WTC11 (cell line): ENCODE data around the gene MRPL40. TPM values are rescaled to one million over a fixed set of nuclear protein-coding genes. Genes with fewer than 3 reads are reported as not detected.

Experiments
- ATAC-seq: fragments of 200-7000 bp; cut with Tn5 transposase; 2 replicates; pipeline ENCODE4 v1.10.0; 2021; ENCODE audit warnings: mild to moderate bottlenecking, moderate library complexity
- CTCF ChIA-PET: fragments of 300-600 bp; sonication (Branson Sonifier 250); formaldehyde crosslinking; loops from one replicate; lab custom pipeline; 2021; ENCODE audit warnings: antibody characterized with exemption; lab: Charles Lee
- POLR2A ChIA-PET: fragments of 350-600 bp; sonication (Branson Sonifier 250); formaldehyde crosslinking; loops from one replicate; lab custom pipeline; 2021; ENCODE audit warnings: antibody characterized with exemption; lab: Charles Lee
- DNase-seq: peaks from one replicate; pipeline ENCODE4 v3.0.0; 2021; ENCODE audit warnings: low spot score
- H3K27ac Mint-ChIP-seq: 2 replicates; pipeline ENCODE4 v1.8.0; 2021; ENCODE audit warnings: mixed read lengths
- H3K27me3 Mint-ChIP-seq: 2 replicates; pipeline ENCODE4 v1.8.0; 2021; ENCODE audit warnings: low read depth, mild to moderate bottlenecking, moderate library complexity, mixed read lengths
- H3K36me3 Mint-ChIP-seq: 2 replicates; pipeline ENCODE4 v1.8.0; 2021; ENCODE audit warnings: mixed read lengths
- H3K4me1 Mint-ChIP-seq: 2 replicates; pipeline ENCODE4 v1.8.0; 2022; ENCODE audit warnings: mixed read lengths
- H3K4me3 Mint-ChIP-seq: 2 replicates; pipeline ENCODE4 v1.8.0; 2021; ENCODE audit warnings: mild to moderate bottlenecking, moderate library complexity, mixed read lengths
- H3K9me3 Mint-ChIP-seq: 2 replicates; pipeline ENCODE4 v1.8.0; 2021; ENCODE audit warnings: mixed read lengths
- CREM ChIP-seq: sonication (generic); formaldehyde crosslinking; IDR thresholded peaks from 2 replicates; pipeline ENCODE4 v1.8.1; 2022; ENCODE audit warnings: mild to moderate bottlenecking, missing genetic modification reagents, moderate library complexity
- FOXK1 ChIP-seq: sonication (generic); formaldehyde crosslinking; IDR thresholded peaks from 2 replicates; pipeline ENCODE4 v1.8.0; 2022; ENCODE audit warnings: mild to moderate bottlenecking, moderate library complexity, missing genetic modification reagents
- HMGA2 ChIP-seq: fragments of 250-450 bp; sonication (Bioruptor Pico); IDR thresholded peaks from 2 replicates; pipeline ENCODE4 v1.4.0; 2021; ENCODE audit warnings: mild to moderate bottlenecking, moderate library complexity
- IRF1 ChIP-seq: sonication (generic); formaldehyde crosslinking; IDR thresholded peaks from 2 replicates; pipeline ENCODE4 v1.8.0; 2023; ENCODE audit warnings: missing genetic modification reagents
- IRF2 ChIP-seq: sonication (generic); formaldehyde crosslinking; IDR thresholded peaks from 2 replicates; pipeline ENCODE4 v1.8.0; 2022; ENCODE audit warnings: low read depth, missing genetic modification reagents, borderline replicate concordance
- KAT7 ChIP-seq: sonication (generic); formaldehyde crosslinking; IDR thresholded peaks from 2 replicates; pipeline ENCODE4 v1.8.1; 2023; ENCODE audit warnings: missing genetic modification reagents, mild to moderate bottlenecking, borderline replicate concordance
- NFE2L1 ChIP-seq: sonication (generic); formaldehyde crosslinking; IDR thresholded peaks from 2 replicates; pipeline ENCODE4 v1.8.1; 2023; ENCODE audit warnings: missing genetic modification reagents
- NR2C2 ChIP-seq: sonication (generic); formaldehyde crosslinking; IDR thresholded peaks from 2 replicates; pipeline ENCODE4 v1.8.0; 2022; ENCODE audit warnings: mild to moderate bottlenecking, missing genetic modification reagents
- OVOL2 ChIP-seq: fragments of 250-450 bp; sonication (Bioruptor Pico); IDR thresholded peaks from 2 replicates; pipeline ENCODE4 v1.9.0; 2021; ENCODE audit warnings: mild to moderate bottlenecking, borderline replicate concordance
- RORB ChIP-seq: fragments of 250-450 bp; sonication (Bioruptor Pico); IDR thresholded peaks from 2 replicates; pipeline ENCODE4 v1.9.0; 2021; ENCODE audit warnings: mild to moderate bottlenecking
- ZBTB21 ChIP-seq: sonication (generic); formaldehyde crosslinking; IDR thresholded peaks from 2 replicates; pipeline ENCODE4 v1.8.1; 2023; ENCODE audit warnings: mild to moderate bottlenecking, missing genetic modification reagents, borderline replicate concordance
- ZNF121 ChIP-seq: sonication (generic); formaldehyde crosslinking; IDR thresholded peaks from 2 replicates; pipeline ENCODE4 v1.8.0; 2023; ENCODE audit warnings: missing genetic modification reagents
- ZNF219 ChIP-seq: sonication (generic); formaldehyde crosslinking; IDR thresholded peaks from 2 replicates; pipeline ENCODE4 v1.8.0; 2023; ENCODE audit warnings: missing genetic modification reagents, mild to moderate bottlenecking, borderline replicate concordance
- ZNF317 ChIP-seq: sonication (generic); formaldehyde crosslinking; IDR thresholded peaks from 2 replicates; pipeline ENCODE4 v1.8.1; 2023; ENCODE audit warnings: low read depth, mild to moderate bottlenecking, moderate library complexity, missing genetic modification reagents, borderline replicate concordance
- ZNF423 ChIP-seq: fragments of 250-450 bp; sonication (Bioruptor Pico); IDR thresholded peaks from 2 replicates; pipeline ENCODE4 v2.1.2; 2022; ENCODE audit warnings: mild to moderate bottlenecking, moderate library complexity
- total RNA-seq: library from RNA; stranded (reverse); gene quantifications from 3 replicates; pipeline ENCODE4 v1.2.3, GENCODE V29; 2021
- TF ChIP-seq, protein P1 (sequence below): fragments of 250-450 bp; sonication (Bioruptor Pico); IDR thresholded peaks from 2 replicates; pipeline ENCODE4 v1.9.0; 2021; ENCODE audit warnings: mild to moderate bottlenecking
- TF ChIP-seq, protein P2 (sequence below): sonication (generic); formaldehyde crosslinking; IDR thresholded peaks from 2 replicates; pipeline ENCODE4 v1.8.1; 2022; ENCODE audit warnings: low read depth, missing genetic modification reagents, borderline replicate concordance
- TF ChIP-seq, protein P3 (sequence below): sonication (generic); formaldehyde crosslinking; IDR thresholded peaks from 2 replicates; pipeline ENCODE4 v1.8.0; 2022; ENCODE audit warnings: mild to moderate bottlenecking, missing genetic modification reagents
- TF ChIP-seq, protein P4 (sequence below): sonication (generic); formaldehyde crosslinking; IDR thresholded peaks from 2 replicates; pipeline ENCODE4 v1.8.0; 2023; ENCODE audit warnings: missing genetic modification reagents, mild to moderate bottlenecking, borderline replicate concordance

The MRPL40 gene
- total RNA-seq, 1 experiment from 2014 or later = 19.2 TPM

DNA sequence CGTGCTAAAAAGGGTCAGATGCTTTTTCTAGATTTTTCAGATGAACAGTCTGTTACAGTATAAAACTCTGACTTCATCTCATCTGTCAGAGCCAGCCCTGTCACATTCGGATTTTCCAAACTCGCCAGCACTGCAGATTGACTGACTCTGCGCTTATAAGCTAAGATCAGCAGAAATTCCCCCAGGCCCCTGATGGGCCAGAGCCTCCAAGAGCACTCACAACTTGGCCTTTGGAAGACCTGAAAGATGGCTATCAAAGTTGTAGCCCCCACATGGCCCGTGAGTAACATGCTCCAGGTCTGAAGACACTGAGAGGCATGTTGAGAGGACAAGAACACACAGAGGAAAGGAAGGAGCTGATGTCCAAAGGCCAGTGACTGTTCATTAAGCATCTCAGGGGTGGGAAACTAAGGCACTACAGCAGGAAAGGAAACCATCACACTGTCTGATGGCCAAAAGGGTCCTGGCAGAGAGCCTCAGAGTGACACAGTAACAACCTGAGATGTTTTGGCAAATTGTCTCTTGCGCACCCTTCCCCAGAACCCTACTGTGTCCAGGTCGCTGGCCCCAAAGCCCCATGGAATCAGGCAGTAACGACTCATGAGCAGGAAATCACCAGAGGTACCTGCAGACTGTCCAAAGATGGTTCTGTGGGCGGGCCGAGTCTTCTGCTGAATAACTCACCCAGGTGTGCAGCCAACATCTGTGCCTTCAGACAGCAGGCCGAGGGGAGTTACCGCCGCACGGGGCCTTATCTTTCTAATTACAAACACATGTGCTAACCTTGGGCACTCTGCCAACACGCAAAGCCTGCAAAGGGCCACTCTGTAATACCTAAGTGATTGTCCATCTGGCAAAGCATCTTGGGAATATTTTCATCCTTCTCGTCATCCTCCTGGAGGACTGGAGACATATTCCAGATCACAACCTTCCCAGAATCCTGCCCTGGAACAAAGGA, 24.4 kb upstream of the MRPL40 start:
- no peaks in the 10 kb centered on the region for H3K27me3 Mint-ChIP-seq
- no peaks in the 10 kb centered on the region for H3K9me3 Mint-ChIP-seq
- H3K4me1 Mint-ChIP-seq = 0 out of 2 replicates have a peak, but pooled peaks cover 2% of the 10 kb centered on the region
- ChIA-PET CTCF (no interaction called here), POLR2A (no interaction called here)
- DNase-seq (no peak), ATAC-seq (no peak)
- TF ChIP-seq ZNF317 (no peak), HMGA2 (CRISPR knock-in tag) (no peak), KAT7 (CRISPR knock-in tag) (no peak), ZBTB21 (CRISPR knock-in tag) (no peak), ZNF423 (CRISPR knock-in tag) (no peak), IRF2 (no peak)
- H3K4me3 Mint-ChIP-seq = no peak overlapping the region
- H3K36me3 Mint-ChIP-seq = peaks cover 35% of the 10 kb centered on the region
- H3K27ac Mint-ChIP-seq = no peak overlapping the region

DNA sequence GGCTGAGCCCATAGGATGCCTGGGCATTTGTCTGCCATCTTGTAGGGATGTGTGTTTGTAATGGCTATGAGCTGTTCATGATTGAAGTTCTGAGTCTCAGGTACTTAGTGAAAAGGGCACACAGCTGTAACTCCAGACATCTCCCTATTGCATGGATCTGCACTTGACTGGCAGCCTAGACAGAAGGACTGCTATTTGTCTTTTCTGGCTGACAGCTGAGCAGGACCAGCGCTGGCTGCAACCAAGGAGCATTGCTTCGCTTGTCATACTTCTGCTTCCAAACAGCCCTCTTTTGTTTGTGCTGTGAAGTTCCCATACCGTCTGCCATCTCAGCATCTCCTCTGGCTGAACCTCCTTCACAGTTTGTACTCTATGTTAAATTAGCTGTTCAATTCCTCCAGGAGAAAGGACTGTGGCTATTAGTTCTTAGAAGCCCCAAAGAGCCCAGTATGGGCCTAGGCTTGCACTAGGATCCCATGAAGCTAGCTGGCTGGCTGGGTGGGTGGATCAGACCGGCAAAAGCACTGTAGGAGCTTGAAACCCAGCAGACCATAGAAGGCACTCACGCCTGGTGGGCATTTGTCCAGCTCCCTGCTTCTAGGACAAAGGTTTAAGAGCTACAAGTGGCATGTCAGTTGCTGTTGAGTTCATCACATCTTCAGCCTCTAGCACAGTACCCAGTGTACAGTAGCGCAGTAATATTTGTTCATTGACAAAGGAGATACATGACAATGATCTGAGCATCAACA, 21.2 kb upstream of the MRPL40 start:
- Mint-ChIP-seq H3K9me3 (no peaks in the 10 kb centered on the region), H3K4me3 (no peak overlapping the region)
- CTCF ChIA-PET = interaction anchor here (0.6 kb wide), 1 partner anchor 340 kb away, joined by 4 read pairs; no protein-coding TSS in a partner anchor
- no peak for TF ChIP-seq RORB
- TF ChIP-seq, protein P1, sequence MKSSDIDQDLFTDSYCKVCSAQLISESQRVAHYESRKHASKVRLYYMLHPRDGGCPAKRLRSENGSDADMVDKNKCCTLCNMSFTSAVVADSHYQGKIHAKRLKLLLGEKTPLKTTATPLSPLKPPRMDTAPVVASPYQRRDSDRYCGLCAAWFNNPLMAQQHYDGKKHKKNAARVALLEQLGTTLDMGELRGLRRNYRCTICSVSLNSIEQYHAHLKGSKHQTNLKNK = no peak
- TF ChIP-seq, protein P2, sequence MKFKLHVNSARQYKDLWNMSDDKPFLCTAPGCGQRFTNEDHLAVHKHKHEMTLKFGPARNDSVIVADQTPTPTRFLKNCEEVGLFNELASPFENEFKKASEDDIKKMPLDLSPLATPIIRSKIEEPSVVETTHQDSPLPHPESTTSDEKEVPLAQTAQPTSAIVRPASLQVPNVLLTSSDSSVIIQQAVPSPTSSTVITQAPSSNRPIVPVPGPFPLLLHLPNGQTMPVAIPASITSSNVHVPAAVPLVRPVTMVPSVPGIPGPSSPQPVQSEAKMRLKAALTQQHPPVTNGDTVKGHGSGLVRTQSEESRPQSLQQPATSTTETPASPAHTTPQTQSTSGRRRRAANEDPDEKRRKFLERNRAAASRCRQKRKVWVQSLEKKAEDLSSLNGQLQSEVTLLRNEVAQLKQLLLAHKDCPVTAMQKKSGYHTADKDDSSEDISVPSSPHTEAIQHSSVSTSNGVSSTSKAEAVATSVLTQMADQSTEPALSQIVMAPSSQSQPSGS (CRISPR knock-in tag) = no peak
- TF ChIP-seq NFE2L1 (CRISPR knock-in tag) = no peak
- TF ChIP-seq ZNF219 = no peak
- TF ChIP-seq ZNF121 (CRISPR knock-in tag) = no peak
- TF ChIP-seq, all 79 proteins: peak for 0
- DNase-seq (no peak), ATAC-seq (no peak)
- POLR2A ChIA-PET = interaction anchor here (0.6 kb wide), 1 partner anchor 8 kb away, joined by 3 read pairs; no protein-coding TSS in a partner anchor
- H3K36me3 Mint-ChIP-seq = peaks cover 27% of the 10 kb centered on the region
- no peaks in the 10 kb centered on the region for H3K27me3 Mint-ChIP-seq
- peak overlapping the region; percentile 65; the same call in 1 of the 2 replicates for H3K27ac Mint-ChIP-seq
- H3K4me1 Mint-ChIP-seq = peaks cover 14% of the 10 kb centered on the region; the same call in 1 of the 2 replicates

DNA sequence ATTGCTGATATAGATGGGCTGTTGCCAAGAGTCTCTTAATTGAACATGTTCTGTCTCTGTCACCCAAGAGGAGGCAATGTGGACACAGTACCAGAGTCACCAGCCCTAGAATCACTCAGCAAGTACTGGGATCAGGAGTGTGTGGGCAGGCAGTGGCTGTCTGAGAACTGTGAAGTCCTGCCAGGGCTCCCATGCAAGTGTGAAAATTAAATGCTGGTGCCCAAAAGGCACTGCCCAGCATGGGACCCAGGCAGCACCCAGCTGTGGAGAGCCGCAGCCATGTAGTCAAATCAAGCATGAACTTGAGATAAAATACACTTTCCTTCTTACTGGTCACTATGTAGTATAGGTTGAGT, 20.7 kb upstream of the MRPL40 start:
- Mint-ChIP-seq H3K4me1 (peaks cover 14% of the 10 kb centered on the region; the same call in 1 of the 2 replicates), H3K36me3 (peaks cover 24% of the 10 kb centered on the region), H3K4me3 (no peak overlapping the region), H3K27ac (peak overlapping the region; percentile 65; the same call in 1 of the 2 replicates), H3K27me3 (no peaks in the 10 kb centered on the region), H3K9me3 (no peaks in the 10 kb centered on the region)
- no peak for DNase-seq
- TF ChIP-seq OVOL2 (CRISPR knock-in tag) (no peak), CREM (CRISPR knock-in tag) (no peak), NR2C2 (CRISPR knock-in tag) (no peak), FOXK1 (CRISPR knock-in tag) (no peak)
- ChIA-PET POLR2A (no interaction called here), CTCF (interaction anchor here (0.6 kb wide), 1 partner anchor 340 kb away, joined by 4 read pairs; no protein-coding TSS in a partner anchor)
- no peak for ATAC-seq

DNA sequence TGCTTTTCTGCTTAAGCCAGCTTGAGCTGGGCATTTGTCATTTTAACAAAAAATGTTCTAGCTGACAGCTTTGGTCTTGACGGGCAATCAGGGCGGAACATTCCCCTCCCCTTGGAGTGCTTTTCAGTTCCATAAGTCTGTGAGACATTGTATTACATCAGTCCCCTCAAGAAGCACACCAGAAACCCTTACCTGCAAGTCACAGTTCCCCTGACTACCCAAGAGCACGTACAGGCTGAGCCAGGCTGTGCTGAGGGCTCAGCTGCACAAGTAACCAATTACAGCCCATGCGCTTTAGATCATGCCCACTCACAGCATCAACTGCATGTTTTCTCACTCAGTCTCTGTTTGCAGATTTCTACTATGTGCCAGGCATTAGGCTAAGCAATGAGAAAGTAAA, 19.9 kb upstream of the MRPL40 start:
- no peak overlapping the region for H3K4me3 Mint-ChIP-seq
- H3K4me1 Mint-ChIP-seq = peaks cover 14% of the 10 kb centered on the region; the same call in 1 of the 2 replicates
- no peaks in the 10 kb centered on the region for H3K9me3 Mint-ChIP-seq
- ChIA-PET POLR2A (no interaction called here), CTCF (no interaction called here)
- H3K27ac Mint-ChIP-seq = no peak overlapping the region; the same call in none of the 2 replicates
- H3K36me3 Mint-ChIP-seq = peaks cover 18% of the 10 kb centered on the region
- DNase-seq = no peak
- ATAC-seq = no peak
- H3K27me3 Mint-ChIP-seq = no peaks in the 10 kb centered on the region
- TF ChIP-seq, protein P3, sequence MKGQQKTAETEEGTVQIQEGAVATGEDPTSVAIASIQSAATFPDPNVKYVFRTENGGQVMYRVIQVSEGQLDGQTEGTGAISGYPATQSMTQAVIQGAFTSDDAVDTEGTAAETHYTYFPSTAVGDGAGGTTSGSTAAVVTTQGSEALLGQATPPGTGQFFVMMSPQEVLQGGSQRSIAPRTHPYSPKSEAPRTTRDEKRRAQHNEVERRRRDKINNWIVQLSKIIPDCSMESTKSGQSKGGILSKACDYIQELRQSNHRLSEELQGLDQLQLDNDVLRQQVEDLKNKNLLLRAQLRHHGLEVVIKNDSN = no peak
- TF ChIP-seq, protein P4, sequence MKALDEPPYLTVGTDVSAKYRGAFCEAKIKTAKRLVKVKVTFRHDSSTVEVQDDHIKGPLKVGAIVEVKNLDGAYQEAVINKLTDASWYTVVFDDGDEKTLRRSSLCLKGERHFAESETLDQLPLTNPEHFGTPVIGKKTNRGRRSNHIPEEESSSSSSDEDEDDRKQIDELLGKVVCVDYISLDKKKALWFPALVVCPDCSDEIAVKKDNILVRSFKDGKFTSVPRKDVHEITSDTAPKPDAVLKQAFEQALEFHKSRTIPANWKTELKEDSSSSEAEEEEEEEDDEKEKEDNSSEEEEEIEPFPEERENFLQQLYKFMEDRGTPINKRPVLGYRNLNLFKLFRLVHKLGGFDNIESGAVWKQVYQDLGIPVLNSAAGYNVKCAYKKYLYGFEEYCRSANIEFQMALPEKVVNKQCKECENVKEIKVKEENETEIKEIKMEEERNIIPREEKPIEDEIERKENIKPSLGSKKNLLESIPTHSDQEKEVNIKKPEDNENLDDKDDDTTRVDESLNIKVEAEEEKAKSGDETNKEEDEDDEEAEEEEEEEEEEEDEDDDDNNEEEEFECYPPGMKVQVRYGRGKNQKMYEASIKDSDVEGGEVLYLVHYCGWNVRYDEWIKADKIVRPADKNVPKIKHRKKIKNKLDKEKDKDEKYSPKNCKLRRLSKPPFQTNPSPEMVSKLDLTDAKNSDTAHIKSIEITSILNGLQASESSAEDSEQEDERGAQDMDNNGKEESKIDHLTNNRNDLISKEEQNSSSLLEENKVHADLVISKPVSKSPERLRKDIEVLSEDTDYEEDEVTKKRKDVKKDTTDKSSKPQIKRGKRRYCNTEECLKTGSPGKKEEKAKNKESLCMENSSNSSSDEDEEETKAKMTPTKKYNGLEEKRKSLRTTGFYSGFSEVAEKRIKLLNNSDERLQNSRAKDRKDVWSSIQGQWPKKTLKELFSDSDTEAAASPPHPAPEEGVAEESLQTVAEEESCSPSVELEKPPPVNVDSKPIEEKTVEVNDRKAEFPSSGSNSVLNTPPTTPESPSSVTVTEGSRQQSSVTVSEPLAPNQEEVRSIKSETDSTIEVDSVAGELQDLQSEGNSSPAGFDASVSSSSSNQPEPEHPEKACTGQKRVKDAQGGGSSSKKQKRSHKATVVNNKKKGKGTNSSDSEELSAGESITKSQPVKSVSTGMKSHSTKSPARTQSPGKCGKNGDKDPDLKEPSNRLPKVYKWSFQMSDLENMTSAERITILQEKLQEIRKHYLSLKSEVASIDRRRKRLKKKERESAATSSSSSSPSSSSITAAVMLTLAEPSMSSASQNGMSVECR (CRISPR knock-in tag) = no peak
- TF ChIP-seq IRF1 (CRISPR knock-in tag) = no peak
